Hepatocyte (in vitro differentiated cells): Measurements from ENCODE around the gene CACNG4.

ENCODE experiments used
- CTCF ChIP-seq: fragments of 200-600 bp; sonication (generic); IDR thresholded peaks from 2 replicates; pipeline ENCODE4 v1.5.1; 2016; ENCODE audit warnings: antibody characterized with exemption, mild to moderate bottlenecking; ENCODE audit not compliant: poor library complexity
- EZH2 ChIP-seq: fragments of 200-600 bp; sonication (generic); IDR thresholded peaks from 2 replicates; pipeline ENCODE4 v1.6.1; 2016; ENCODE audit warnings: antibody characterized with exemption, mild to moderate bottlenecking, borderline replicate concordance

GRCh38 chr17:67072885-67073284, 108.4 kb downstream of the CACNG4 start:
- TF ChIP-seq CTCF: no peak
- TF ChIP-seq EZH2: no peak
